ENCODE data around the gene TEX54. TPM values are rescaled to one million over a fixed set of nuclear protein-coding genes. Genes with fewer than 3 reads are reported as not detected.

The TEX54 gene
- total and polyA plus RNA-seq, 2 of the 13 experiments (the other 11 are each of a cell fraction or from before 2014, with no cell fraction given) = not detected

DNA sequence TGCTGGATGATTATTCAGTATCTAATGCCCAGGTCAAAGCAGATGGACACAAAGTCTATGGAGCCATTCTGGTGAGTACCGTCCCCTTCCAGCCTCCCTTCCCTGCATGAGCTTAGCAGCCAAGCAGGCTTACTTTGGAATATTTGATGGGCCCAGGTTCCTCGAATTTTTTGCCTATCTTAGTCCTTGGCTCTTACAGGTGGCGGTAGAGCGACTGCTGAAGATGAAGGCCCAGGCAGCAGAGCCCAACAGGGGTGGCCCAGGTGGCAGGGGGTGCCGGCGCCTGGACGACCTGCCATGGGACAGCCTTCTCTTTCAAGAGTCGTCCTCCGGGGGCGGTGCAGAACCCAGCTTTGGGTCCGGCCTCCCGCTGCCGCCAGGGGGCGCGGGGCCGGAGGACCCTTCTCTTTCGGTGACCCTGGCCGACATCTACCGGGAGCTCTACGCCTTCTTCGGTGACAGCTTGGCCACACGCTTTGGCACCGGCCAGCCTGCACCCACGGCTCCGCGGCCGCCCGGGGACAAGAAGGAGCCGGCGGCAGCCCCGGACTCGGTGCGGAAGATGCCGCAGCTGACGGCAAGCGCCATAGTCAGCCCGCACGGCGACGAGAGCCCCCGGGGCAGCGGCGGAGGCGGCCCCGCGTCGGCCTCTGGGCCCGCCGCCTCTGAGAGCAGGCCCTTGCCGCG lies 46.2 kb downstream of the TEX54 start (continued):
- TF ChIP-seq ZNF34 (CRISPR knock-in tag; IDR thresholded peaks at IDR 0.05; ENCODE audit: borderline replicate concordance) (no peak), ZSCAN22 (CRISPR knock-in tag; IDR thresholded peaks at IDR 0.05) (no peak), ZBTB38 (CRISPR knock-in tag; IDR thresholded peaks at IDR 0.05) (peak; percentile 14; the same call in 1 of the 2 replicates), ATF7-NPFF (CRISPR knock-in tag; IDR thresholded peaks at IDR 0.05; ENCODE audit: low read depth) (no peak; the same call in 1 of the 2 replicates), ZNF44 (CRISPR knock-in tag; IDR thresholded peaks at IDR 0.05) (no peak), GFI1 (CRISPR knock-in tag; IDR thresholded peaks at IDR 0.05; ENCODE audit: borderline replicate concordance) (no peak), SIN3A (IDR thresholded peaks at IDR 0.05; ENCODE audit: borderline replicate concordance, low read depth, low read length) (peak; percentile 56; the same call in 1 of the 2 replicates), MBD4 (IDR thresholded peaks at IDR 0.05; ENCODE audit: borderline replicate concordance, low read length) (no peak), FIP1L1 (IDR thresholded peaks at IDR 0.05; ENCODE audit: borderline replicate concordance, insufficient read depth, low read depth, low read length) (0 out of 2 replicates have a peak, but pooled peaks have one; percentile 58), ZNF235 (CRISPR knock-in tag; IDR thresholded peaks at IDR 0.05; ENCODE audit: borderline replicate concordance) (no peak), ZBTB39 (CRISPR knock-in tag; IDR thresholded peaks at IDR 0.05) (no peak), ZEB1 (IDR thresholded peaks at IDR 0.05; ENCODE audit: insufficient replicate concordance, low read depth) (no peak), ZSCAN25 (CRISPR knock-in tag; IDR thresholded peaks at IDR 0.05) (no peak), RNF219 (CRISPR knock-in tag; IDR thresholded peaks at IDR 0.05) (no peak), NFYC (CRISPR knock-in tag; IDR thresholded peaks at IDR 0.05) (no peak), ZFP91 (CRISPR knock-in tag; IDR thresholded peaks at IDR 0.05; ENCODE audit: borderline replicate concordance) (no peak; the same call in 1 of the 2 replicates), UBTF (CRISPR knock-in tag; IDR thresholded peaks at IDR 0.05) (peak; percentile 52; the same call in 1 of the 2 replicates)
- TF ChIP-seq, protein P1, sequence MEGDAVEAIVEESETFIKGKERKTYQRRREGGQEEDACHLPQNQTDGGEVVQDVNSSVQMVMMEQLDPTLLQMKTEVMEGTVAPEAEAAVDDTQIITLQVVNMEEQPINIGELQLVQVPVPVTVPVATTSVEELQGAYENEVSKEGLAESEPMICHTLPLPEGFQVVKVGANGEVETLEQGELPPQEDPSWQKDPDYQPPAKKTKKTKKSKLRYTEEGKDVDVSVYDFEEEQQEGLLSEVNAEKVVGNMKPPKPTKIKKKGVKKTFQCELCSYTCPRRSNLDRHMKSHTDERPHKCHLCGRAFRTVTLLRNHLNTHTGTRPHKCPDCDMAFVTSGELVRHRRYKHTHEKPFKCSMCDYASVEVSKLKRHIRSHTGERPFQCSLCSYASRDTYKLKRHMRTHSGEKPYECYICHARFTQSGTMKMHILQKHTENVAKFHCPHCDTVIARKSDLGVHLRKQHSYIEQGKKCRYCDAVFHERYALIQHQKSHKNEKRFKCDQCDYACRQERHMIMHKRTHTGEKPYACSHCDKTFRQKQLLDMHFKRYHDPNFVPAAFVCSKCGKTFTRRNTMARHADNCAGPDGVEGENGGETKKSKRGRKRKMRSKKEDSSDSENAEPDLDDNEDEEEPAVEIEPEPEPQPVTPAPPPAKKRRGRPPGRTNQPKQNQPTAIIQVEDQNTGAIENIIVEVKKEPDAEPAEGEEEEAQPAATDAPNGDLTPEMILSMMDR (CRISPR knock-in tag; IDR thresholded peaks at IDR 0.05) = peak; percentile 95
